Stomach (tissue), 9 donors: ENCODE results near the gene ARAP2. TPM values are rescaled to one million over a fixed set of nuclear protein-coding genes. Genes with fewer than 3 reads are reported as not detected.
"Not testable (repeated sequence)": the region's sequence is repeated elsewhere in the genome, so short reads cannot be mapped to it uniquely, and the experiment has no call there.

Experiments
- DNase-seq, 2 donors: peaks; one replicate each; pipeline versions ENCODE4 v3.0.0 to v3.0.0-alpha.2; 2013 to 2019
- H3K27ac ChIP-seq, 5 donors: fragments of 200-600 bp in 4 of 5; sonication (generic) in 4 of 5; one replicate each; pipeline ENCODE4 v1.5.1; 2013 to 2019; ENCODE audit warnings: mild to moderate bottlenecking in 1 of 5, moderate library complexity in 1 of 5
- H3K27me3 ChIP-seq, 3 donors: fragments of 200-600 bp; sonication (generic); one replicate each; pipeline ENCODE4 v1.5.1; 2017 to 2019; ENCODE audit warnings: mixed run types in 1 of 3
- H3K36me3 ChIP-seq, 4 donors: fragments of 200-600 bp; sonication (generic); 1 replicate in 3 of 4; 2 replicates in 1 of 4; pipeline ENCODE4 v1.5.1; 2016 to 2019
- H3K4me1 ChIP-seq, 4 donors: fragments of 200-600 bp; sonication (generic); one replicate each; pipeline ENCODE4 v1.5.1; 2016 to 2019
- H3K4me3 ChIP-seq, 4 donors: fragments of 200-600 bp; sonication (generic) in 3 of 4; one replicate each; pipeline ENCODE4 v1.5.1; 2016 to 2019; ENCODE audit warnings: mild to moderate bottlenecking in 1 of 4
- H3K9me3 ChIP-seq, 4 donors: fragments of 200-600 bp; sonication (generic); one replicate each; pipeline ENCODE4 v1.5.1; 2016 to 2019
- CTCF ChIP-seq, 7 experiments: fragments of 450-650 bp in 4 of 7; fragments of 200-600 bp in 3 of 7; sonication (generic) in 3 of 7; IDR thresholded peaks; one replicate each; pipeline ENCODE4 v1.5.1; 2016 to 2019; ENCODE audit warnings: antibody characterized with exemption in 7 of 7, control low read depth in 2 of 7, mild to moderate bottlenecking in 1 of 7
- EP300 ChIP-seq: sonication (generic); formaldehyde crosslinking; IDR thresholded peaks from one replicate; pipeline ENCODE4 v1.6.1; 2017; ENCODE audit warnings: antibody characterized with exemption
- POLR2A ChIP-seq, 4 donors: fragments of 450-650 bp; IDR thresholded peaks; one replicate each; pipeline ENCODE4 v1.6.1; 2016; ENCODE audit warnings: antibody characterized with exemption in 4 of 4, control low read depth in 2 of 4, mild to moderate bottlenecking in 1 of 4, moderate library complexity in 1 of 4
- POLR2AphosphoS5 ChIP-seq, 3 donors: sonication (generic); formaldehyde crosslinking; IDR thresholded peaks; one replicate each; pipeline ENCODE4 v1.6.1; 2016; ENCODE audit warnings: antibody characterized with exemption in 3 of 3
- WGBS, 5 donors: extraction: QIAGEN DNeasy Blood & Tissue Kit in 3 of 5; methylation state at CpG; one replicate each; pipeline versions ENCODE4 v1.1.5 to v1.1.7; 2013 to 2018; 5-methylcytosine and 5-hydroxymethylcytosine counted together
- intact Hi-C: fragments of 100-400 bp; cut with DNase I; formaldehyde crosslinking; loops from one replicate; pipeline ENCODE4 v1.15.1; 2023; ENCODE audit warnings: low total_unique reads
- polyA plus RNA-seq, 3 donors: library from polyadenylated mRNA; stranded (reverse); fragments of 200-250 nt; gene quantifications; one replicate each; pipeline ENCODE4 v1.2.3, GENCODE V29; 2013
- total RNA-seq, 5 donors: library from RNA; depleted of rRNA; stranded (reverse); fragments of >200 nt; gene quantifications; one replicate each; pipeline versions ENCODE4 v1.1.0 to v1.2.3, GENCODE V29; 2014 to 2016
- donor health status: healthy with polysubstance abuse.
- donor health status: Bipolar disorder and iron deficiency.
- donor health status: healthy.

The ARAP2 gene
- total and polyA plus RNA-seq, 8 donors = 2.2 to 69.4 (median 19.1) TPM

DNA sequence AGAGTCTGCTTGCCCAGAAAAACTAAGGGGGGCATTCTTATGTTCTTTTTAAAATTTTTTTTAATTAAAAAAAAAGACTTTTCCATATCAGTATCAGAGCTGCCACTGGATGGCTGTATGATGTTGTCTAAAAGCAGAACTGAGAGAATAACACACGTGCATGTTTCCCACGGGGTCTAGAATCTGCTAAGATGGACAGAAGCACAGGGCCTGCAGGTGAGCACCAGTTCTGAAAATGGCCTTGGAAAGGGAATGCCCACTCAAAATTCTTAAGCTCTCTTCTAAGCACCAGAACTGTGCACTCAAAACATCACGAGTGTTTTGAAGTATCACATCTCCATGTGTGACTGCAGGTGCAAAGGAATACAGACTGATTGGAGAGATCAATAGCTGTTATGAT lies 61.1 kb downstream of the ARAP2 start:
- H3K36me3 ChIP-seq = peaks cover 0 to 18% (median 0%) of the 10 kb centered on the region in 4 donors
- no peaks in the 10 kb centered on the region for H3K9me3 ChIP-seq
- H3K4me1 ChIP-seq = peaks cover 0 to 19% (median 7%) of the 10 kb centered on the region in 4 donors
- 81 to 91% (median 87%) methylated on average over 3 of the region's 3 CpGs for WGBS, 5 donors
- DNase-seq = no peak
- H3K27ac ChIP-seq = no peak overlapping the region
- intact Hi-C loops = no loop called here
- TF ChIP-seq POLR2A (IDR thresholded peaks at IDR 0.05) = no peak
- TF ChIP-seq EP300 = no peak
- TF ChIP-seq POLR2AphosphoS5 (IDR thresholded peaks at IDR 0.05) = no peak
- no peak for TF ChIP-seq CTCF (IDR thresholded peaks at IDR 0.05)
- no peak overlapping the region for H3K4me3 ChIP-seq
- no peaks in the 10 kb centered on the region for H3K27me3 ChIP-seq

DNA sequence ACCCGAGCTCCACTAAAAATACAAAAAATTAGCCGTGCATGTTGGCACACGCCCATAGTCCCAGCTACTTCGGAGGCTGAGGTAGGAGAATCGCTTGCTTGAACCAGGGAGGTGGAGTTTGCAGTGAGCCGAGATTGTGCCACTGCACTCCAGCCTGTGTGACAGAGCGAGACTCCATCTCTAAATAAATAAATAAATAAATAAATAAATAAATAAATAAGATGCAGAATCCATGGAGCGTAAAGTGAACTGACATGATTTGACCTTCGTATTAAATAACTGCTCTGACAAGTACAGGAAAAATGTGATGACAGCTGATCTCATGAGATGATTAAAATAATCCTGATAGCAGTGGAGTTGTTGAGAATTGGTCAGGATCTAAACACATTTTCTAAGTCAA lies 62.0 kb downstream of the ARAP2 start:
- peaks cover 0 to 20% (median 0%) of the 10 kb centered on the region in 4 donors for H3K36me3 ChIP-seq
- H3K4me3 ChIP-seq, H3K27me3 ChIP-seq, H3K27ac ChIP-seq, intact Hi-C loops, H3K9me3 ChIP-seq, DNase-seq: not testable (repeated sequence)
- WGBS, 5 donors = 87 to 97% (median 96%) methylated on average over 9 of the region's 9 CpGs
- peaks cover 0 to 19% (median 7%) of the 10 kb centered on the region in 4 donors for H3K4me1 ChIP-seq

GRCh38 chr4:36180206-36180605 lies 64.1 kb downstream of the ARAP2 start:
- intact Hi-C loops = no loop called here
- Histone ChIP-seq H3K4me3 (no peak overlapping the region), H3K27me3 (no peaks in the 10 kb centered on the region), H3K36me3 (peaks cover 0 to 6% (median 0%) of the 10 kb centered on the region in 4 donors), H3K27ac (no peak overlapping the region), H3K9me3 (no peaks in the 10 kb centered on the region), H3K4me1 (peaks cover 0 to 19% (median 7%) of the 10 kb centered on the region in 4 donors)
- 92 to 97% (median 96%) methylated on average over 6 of the region's 6 CpGs for WGBS, 5 donors
- TF ChIP-seq CTCF (IDR thresholded peaks at IDR 0.05) (no peak), POLR2A (IDR thresholded peaks at IDR 0.05) (no peak), EP300 (no peak), POLR2AphosphoS5 (IDR thresholded peaks at IDR 0.05) (no peak)
- DNase-seq = no peak

DNA sequence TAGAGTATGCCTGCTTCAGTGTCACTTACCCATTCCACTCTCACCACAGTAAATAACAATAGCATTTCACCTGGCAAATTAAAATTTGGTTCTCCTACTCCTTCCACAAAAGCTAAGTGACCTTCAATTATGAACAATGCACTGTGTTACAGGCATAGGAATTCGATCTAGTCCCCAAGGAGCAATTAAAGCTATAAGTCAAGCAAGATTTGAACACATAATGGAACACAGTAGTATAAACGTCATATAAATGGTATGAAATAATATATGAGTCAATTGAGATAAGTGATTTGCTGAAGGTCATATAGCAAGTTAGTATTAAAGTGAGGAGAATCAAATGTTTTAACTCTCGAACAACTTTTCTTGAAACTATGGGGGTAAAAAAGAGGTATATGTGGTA lies 65.8 kb downstream of the ARAP2 start:
- Histone ChIP-seq H3K27me3 (no peaks in the 10 kb centered on the region), H3K9me3 (no peaks in the 10 kb centered on the region), H3K36me3 (peaks cover 0 to 6% (median 0%) of the 10 kb centered on the region in 4 donors), H3K4me3 (no peak overlapping the region), H3K27ac (no peak overlapping the region), H3K4me1 (peaks cover 0 to 19% (median 7%) of the 10 kb centered on the region in 4 donors)
- no peak for TF ChIP-seq EP300
- TF ChIP-seq CTCF (IDR thresholded peaks at IDR 0.05) = no peak
- TF ChIP-seq POLR2A (IDR thresholded peaks at IDR 0.05) = no peak
- TF ChIP-seq POLR2AphosphoS5 (IDR thresholded peaks at IDR 0.05) = no peak
- WGBS, 5 donors = 70 to 85% (median 78%) methylated on average over 3 of the region's 3 CpGs
- no peak for DNase-seq
- intact Hi-C loops = no loop called here

GRCh38 chr4:36177946-36178345 lies 66.4 kb downstream of the ARAP2 start:
- Histone ChIP-seq H3K4me3 (no peak overlapping the region), H3K4me1 (peaks cover 0 to 19% (median 7%) of the 10 kb centered on the region in 4 donors), H3K27ac (no peak overlapping the region), H3K9me3 (no peaks in the 10 kb centered on the region), H3K27me3 (no peaks in the 10 kb centered on the region), H3K36me3 (peaks cover 0 to 6% (median 0%) of the 10 kb centered on the region in 4 donors)
- intact Hi-C loops = no loop called here
- no peak for DNase-seq
- 52 to 83% (median 69%) methylated on average over 1 of the region's 1 CpG for WGBS, 5 donors
- TF ChIP-seq CTCF (IDR thresholded peaks at IDR 0.05) (no peak), EP300 (no peak), POLR2AphosphoS5 (IDR thresholded peaks at IDR 0.05) (no peak), POLR2A (IDR thresholded peaks at IDR 0.05) (no peak)
